CD4-positive, alpha-beta T cell treated with Interleukin-4 for 4 hours (primary cell): Measurements from ENCODE around the gene CACNB2.

Experiments used
- DNase-seq: peaks from one replicate; pipeline ENCODE4 v3.0.0-alpha.2; 2020

The CACNB2 gene

GRCh38 chr10:18473424-18474117, 333.3 kb downstream of the CACNB2 start:
- no peak for DNase-seq

- DNase-seq: no peak
Observed at GRCh38 chr10:18474118-18474455, 333.9 kb downstream of the CACNB2 start.

- no peak for DNase-seq
Observed at GRCh38 chr10:18476076-18476647, 335.9 kb downstream of the CACNB2 start.

GRCh38 chr10:18478354-18478753, 338.1 kb downstream of the CACNB2 start:
- DNase-seq: no peak

GRCh38 chr10:18479502-18479901, 339.3 kb downstream of the CACNB2 start:
- no peak for DNase-seq

GRCh38 chr10:18483516-18484186, 343.4 kb downstream of the CACNB2 start:
- DNase-seq: no peak

- no peak for DNase-seq
Observed at GRCh38 chr10:18486438-18486837, 346.2 kb downstream of the CACNB2 start.

- DNase-seq: no peak
Observed at GRCh38 chr10:18490755-18491154, 350.5 kb downstream of the CACNB2 start.

- no peak for DNase-seq
Observed at GRCh38 chr10:18497806-18498369, 357.7 kb downstream of the CACNB2 start.

GRCh38 chr10:18498998-18499397, 358.8 kb downstream of the CACNB2 start:
- DNase-seq: no peak

- no peak for DNase-seq
Observed at GRCh38 chr10:18500576-18500975, 360.4 kb downstream of the CACNB2 start.

GRCh38 chr10:18501198-18501597, 361.0 kb downstream of the CACNB2 start:
- DNase-seq: peak; percentile 0

GRCh38 chr10:18501629-18502028, 361.4 kb downstream of the CACNB2 start:
- DNase-seq: no peak

GRCh38 chr10:18504161-18504560, 363.9 kb downstream of the CACNB2 start:
- no peak for DNase-seq

GRCh38 chr10:18505456-18506118, 365.4 kb downstream of the CACNB2 start:
- DNase-seq: no peak

- no peak for DNase-seq
Observed at GRCh38 chr10:18508587-18508986, 368.4 kb downstream of the CACNB2 start.

- no peak for DNase-seq
Observed at GRCh38 chr10:18514537-18514936, 374.3 kb downstream of the CACNB2 start.

- DNase-seq: no peak
Observed at GRCh38 chr10:18516851-18517250, 376.6 kb downstream of the CACNB2 start.

- DNase-seq: no peak
Observed at GRCh38 chr10:18523025-18523424, 382.8 kb downstream of the CACNB2 start.

- no peak for DNase-seq
Observed at GRCh38 chr10:18523858-18524257, 383.6 kb downstream of the CACNB2 start.

GRCh38 chr10:18527687-18528086, 387.5 kb downstream of the CACNB2 start:
- DNase-seq: no peak

- no peak for DNase-seq
Observed at GRCh38 chr10:18528292-18528691, 388.1 kb downstream of the CACNB2 start.

- no peak for DNase-seq
Observed at GRCh38 chr10:18532881-18533535, 392.8 kb downstream of the CACNB2 start.
